ENCODE measurements around the gene CCDC60.

The CCDC60 gene

DNA sequence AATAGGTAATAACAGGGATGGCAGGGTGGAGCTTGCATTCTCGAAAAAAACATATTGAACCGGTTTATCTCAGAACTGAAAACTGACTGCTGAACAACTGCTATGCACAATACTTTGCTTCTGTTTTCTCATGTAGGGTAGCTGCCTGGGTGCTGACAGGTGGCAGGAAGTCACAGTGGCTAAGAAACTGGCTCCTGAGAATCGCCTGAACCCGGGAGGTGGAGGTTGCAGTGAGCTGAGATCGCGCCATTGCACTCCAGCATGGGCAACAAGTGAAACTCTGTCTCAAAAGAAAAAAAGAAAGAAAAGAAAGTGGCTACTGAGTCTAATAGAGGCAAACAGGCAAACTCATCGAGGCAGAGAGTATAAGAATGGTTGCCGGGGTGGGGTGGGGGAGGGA lies 113.1 kb downstream of the CCDC60 start:
- no peak for DNase-seq

DNA sequence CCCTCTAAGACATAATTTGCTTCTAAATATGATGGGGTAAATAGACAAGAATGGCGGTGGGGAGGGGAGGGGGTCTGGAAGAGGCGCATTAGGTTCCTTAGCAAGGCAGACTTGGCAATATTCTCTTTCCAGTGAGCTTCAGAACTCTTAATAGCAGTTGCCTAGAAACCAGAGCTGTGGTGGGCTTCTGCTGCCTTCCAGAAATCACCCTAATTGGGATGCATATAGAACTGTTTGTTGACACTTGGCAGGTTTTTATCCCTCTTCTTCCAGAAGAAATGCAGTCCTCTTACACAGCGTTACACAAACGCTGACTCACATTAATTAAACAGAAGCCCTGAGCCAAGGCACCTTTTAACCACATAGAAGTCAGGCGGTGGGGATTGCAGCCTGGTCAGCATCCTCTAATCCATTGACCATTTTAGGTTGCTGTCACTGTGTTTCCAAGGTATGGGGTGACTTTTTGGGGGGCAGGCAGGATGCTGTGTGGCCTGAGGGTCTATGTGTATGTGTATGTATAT lies 114.1 kb downstream of the CCDC60 start:
- DNase-seq, result no peak

DNA sequence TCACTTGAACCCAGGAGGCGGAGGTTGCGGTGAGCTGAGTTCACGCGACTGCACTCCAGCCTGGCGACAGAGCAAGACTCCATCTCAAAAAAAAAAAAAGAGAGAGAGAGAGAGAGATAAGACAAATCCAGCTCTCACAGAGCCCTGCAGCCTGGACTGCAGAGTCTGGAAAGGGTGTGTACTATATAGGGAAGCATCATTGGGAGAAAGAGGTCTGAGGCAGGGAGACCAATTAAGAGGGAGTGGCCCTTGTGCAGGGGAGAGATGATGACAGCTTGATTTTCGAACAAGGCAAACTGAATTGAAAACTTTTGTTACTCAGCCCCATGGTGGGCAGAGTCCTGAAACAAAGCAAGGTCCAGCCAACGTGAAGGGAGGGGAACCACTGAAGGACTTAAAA lies 116.2 kb downstream of the CCDC60 start:
- DNase-seq, result no peak

DNA sequence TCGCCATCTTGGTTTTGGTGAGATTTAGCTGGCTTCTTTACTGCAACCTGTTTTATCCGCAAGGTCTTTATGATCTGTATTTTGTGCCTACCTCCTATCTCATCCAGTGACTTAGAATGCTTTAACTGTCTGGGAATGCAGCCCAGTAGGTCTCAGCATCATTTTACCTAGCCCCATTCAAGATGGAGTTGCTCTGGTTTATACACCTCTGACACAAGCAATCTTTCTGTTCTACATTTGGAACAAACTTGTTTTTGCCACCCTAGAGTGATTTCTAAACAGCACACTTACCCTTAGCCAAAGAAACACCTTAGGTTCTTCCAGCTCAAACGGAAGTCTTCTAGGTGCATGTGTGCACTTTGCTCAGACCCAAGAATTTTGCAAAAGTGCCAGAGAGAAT lies 122.3 kb downstream of the CCDC60 start:
- no peak for DNase-seq

DNA sequence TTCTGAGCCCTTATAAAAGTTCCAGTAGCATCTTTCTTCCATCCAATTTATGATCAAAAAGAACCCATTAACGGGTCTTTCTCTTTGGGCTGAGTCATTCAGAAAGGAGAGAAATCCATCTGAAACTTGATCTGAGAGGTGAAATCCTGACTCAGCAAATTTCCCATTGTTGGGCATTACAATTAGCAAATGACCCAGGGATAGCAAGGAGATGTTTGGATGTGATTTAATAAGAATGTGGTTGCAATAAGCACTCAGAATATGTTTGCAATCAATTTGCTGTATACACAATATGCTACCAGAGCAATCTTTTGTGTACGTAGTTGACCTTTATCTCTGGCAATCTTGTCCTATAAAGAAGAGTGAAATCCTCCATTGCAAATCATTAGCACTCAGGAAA lies 122.7 kb downstream of the CCDC60 start:
- DNase-seq, result no peak

DNA sequence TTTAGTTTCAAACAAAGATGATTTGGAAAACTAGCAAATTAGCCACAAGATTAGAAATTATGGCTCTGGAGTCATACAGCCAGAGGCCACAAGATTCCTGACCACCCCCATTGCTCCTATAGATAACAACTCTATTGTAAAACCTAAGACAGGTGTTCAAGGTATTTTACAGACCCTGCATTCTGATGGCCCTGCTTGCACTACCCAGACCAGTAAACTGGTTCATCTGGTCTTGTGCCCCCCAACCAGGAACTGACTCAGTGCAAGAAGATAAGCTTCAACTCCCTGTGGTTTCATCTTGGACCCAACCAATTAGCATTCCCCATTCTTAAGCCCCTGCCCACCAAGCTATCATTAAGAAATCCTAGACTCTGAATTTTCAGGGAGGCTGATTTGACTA lies 125.0 kb downstream of the CCDC60 start:
- DNase-seq, result no peak

DNA sequence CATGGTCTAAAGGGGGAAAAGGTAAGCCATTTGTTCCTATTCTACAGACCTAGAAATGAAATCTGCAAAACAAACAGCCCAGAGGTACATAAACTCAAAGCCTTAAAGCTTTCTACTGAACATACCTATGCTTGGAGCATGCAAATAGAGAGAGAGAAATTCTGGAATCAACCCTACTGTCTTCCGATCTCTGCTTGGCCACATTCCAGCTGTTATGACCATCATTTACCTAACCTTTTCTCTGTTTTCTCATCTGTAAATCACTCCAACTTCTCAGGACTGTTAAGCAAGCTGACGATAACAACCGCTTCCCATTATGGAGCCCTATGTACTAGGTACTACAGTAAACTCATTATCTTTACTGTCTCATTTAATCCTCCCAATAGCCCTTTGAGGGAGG lies 126.3 kb downstream of the CCDC60 start:
- no peak for DNase-seq

DNA sequence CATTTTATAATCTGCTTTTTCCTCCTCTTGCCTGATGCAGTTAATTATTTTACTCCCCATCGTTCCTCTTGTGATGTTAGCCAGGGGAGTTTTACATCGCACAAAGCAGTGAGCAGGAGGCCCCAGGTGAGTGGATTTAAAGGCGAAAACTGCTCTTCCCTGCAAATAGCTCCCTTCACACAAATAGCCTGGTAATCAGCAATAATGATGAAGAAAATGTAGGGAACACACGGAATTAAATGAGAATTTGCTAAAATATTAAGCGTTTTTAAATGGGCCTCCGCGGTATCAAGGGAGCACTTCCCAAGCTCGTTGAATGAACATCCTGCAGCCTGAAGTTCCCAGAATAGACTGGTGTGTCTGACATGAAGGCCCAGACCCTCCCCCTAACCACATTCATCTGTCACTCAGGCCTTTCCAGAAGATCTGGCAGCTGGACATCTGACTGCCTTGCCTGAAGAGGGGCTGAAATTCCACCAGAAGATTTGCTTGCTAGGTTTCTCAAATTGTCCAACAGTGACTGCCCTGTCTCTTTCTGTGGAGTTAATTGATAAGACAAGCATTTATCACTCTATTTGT lies 127.2 kb downstream of the CCDC60 start:
- DNase-seq, result no peak

DNA sequence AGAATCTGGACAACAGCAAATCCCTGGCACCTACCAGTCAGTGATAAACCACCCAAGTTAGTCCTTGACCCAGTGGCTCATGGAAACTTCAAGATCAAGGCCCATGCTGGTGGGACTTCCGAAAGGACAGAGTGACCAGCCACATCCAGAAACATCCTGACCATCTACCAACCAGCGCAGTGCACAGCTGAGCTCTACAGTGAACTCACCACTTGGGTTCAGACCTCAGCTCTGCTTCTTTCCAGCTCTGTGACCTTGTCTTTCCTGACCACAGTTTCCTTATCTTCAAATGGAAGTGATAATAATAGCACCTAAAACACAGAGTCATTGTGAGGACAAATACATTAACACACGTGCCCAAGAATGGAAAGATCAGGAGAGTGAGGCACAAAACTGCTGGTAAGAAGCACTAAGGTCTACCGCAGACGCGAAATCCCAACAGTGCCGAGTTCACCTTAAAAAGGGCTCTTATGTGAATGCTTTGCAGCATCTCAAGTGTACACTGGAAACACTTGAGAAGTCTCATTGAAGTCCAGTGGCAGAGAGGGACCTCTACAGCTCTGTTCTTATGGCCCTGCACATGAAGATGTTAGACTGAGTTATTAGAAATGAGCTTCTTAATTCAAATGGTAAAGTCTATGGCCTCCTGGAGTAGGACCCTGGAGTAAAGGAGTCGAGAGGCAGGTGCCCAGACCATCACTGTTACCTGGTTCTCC lies 128.8 kb downstream of the CCDC60 start:
- DNase-seq, result no peak

DNA sequence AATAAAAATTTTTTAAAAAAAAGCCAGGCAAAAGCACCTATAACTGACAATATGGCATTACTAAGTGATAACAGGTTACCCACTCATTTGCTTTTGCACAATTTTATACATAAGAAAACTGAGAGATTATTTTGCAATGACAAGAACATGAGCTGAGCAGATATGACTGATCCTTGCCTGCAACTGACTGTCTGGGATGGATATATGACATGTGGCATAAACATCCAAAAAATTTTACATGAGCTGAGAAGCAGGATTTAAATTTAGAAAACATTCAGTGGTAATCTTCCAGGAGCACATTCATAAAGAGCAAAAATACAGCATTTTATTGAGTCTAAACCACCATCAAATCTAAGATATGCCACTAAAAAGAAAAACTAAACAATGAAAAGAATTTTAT lies 133.8 kb downstream of the CCDC60 start:
- DNase-seq, result no peak

DNA sequence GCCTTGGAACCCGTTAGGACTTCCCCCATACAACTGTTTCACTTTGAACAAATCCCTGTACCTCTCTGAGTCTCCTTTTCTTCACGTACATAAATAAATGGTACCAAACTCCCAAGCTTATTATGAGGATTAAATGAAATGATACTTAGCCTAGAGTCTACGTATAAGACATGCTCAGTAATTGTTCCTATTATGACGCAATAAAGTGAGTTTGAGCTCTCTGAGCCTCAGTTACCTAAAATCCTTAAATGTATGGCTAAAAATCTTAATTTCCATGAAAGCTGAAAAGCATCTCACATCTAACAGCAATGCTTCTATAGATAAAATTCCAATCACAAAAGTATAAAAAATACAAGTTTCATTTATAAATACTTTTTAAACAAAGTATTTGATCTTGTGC lies 141.1 kb downstream of the CCDC60 start:
- no peak for DNase-seq

DNA sequence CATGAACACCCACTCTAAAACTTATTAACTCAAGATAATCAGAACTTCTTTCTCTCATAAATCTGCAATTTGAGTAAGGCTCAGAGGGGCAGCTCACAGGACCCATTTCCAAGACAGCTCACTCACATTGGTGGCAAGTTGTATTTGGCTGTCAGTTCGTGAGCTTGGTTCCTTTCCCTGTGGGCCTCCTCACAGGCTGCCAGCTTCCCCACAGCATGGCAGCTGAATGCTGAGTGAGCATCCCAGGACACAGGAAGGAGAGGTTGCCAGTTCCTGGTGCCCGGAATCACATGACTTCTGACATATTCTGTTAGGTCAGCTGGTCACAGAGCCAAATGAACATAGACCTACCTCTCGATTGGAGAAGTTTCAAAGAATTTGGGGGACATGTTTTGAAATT lies 142.4 kb downstream of the CCDC60 start:
- DNase-seq, result no peak

DNA sequence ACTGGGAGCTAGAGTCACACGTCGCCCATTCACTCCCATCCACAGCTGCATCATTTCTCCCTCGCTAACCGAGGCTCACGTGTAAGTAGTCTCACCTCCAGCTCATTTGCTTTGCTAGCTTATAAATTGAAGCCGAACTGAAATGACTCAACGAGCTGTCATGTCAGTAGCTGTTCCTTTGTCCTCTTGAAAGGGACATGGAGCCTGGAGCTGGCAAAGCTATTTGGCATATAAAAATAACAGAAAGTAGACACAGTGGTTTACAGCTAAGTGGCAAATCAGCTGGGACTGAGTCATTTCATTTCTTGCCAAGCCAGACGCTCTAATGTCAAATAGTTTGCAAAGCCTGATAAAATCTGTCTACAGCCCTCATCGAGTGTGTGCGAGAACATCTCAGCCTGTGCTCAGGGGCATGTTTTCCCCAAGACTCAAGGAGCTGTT lies 144.6 kb downstream of the CCDC60 start:
- no peak for DNase-seq

DNA sequence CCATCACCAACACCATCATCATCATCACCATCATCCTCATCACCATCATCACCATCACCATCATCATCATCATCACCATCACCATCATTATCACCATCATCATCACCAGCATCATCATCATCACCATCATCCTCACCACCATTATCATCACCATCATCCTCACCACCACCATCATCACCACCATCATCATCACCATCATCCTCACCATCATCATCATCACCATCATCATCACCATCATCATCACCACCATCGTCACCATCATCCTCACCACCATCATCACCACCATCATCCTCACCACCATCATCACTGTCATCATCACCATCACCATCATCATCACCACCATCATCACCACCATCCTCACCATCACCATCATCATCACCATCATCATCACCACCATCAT lies 146.0 kb downstream of the CCDC60 start:
- DNase-seq, result no peak

DNA sequence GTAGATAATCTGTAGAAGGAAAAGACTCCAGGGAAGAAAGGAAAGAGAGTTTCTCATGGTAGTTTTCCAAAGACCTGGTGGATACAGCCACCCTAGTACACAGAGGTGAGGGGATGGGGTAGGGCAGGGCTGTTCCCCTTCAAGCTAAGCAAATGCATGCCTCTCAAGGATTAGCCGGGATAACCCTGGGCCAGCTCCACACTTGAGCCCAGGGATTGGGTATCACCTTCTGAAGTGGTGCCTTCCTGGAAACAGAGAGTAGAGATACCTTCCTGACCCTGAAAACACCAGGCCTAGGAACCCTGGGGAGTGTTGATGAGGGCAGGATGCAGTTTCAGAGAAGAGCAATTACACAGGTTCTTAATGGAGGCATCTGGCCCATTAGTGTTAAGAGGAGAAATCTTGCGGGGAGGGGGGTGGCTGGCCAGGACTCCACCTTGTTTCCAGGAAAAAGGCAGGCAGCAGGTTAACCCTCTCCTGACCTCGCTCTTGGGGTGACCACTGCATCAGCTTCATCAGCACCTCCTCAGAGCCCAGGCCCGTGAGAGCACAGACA lies 152.1 kb downstream of the CCDC60 start:
- DNase-seq, result no peak

DNA sequence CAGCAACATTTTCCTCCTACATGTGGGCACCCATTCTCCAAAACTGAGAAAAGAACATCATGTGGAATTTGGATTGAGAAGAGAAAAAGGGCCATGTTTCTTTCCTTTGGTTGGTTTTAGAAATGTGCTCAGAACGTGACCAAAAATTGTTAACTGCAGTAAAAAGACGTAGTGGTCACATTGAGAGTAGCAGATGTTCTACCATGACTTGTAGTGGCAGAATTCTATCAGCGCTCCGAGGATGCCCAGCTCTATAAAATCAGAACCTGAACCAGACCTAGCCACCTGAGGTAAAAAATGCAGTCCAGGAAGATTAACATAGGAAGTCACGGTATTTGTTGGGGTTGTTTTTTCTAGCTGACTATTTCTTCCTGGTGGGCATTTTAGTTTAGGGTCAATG lies 157.3 kb downstream of the CCDC60 start:
- no peak for DNase-seq

DNA sequence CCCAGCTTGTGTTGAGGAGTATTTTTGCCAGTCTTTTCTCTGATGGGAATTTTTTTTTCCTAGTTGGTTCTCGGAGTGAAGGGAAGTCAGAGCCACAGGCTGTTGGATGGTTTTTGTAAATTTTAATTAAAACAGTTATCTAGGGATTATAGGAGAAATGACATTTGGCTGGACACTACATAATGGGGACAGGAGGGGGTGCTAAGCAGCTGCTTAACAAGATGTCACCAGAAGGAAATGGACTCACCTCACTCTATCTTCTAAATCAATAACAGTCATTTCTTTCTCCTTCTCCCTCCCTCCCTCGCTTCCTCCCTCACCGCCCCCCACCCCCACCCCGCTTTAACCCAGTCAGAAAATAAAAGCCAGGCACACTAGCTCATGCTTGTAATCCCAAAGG lies 165.7 kb downstream of the CCDC60 start:
- no peak for DNase-seq

DNA sequence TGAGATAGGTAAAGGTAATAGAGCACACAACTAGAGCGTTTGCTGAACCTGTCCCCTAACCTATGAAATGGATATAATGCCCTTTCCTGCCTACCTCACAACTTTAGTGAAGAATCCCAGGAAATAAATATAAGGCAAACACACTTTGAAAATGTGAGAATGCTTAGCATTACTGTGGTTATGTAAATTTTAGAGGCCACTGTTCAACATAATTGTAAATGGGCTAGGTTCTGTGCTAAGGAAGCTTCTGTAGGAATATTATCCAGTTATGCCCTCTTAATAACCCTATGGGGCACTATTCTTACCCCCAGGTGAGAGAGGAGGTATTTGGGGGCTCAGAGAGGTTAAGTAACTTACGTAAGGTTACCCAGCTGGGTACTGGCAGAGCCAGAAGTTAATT lies 166.5 kb downstream of the CCDC60 start:
- DNase-seq, result no peak

DNA sequence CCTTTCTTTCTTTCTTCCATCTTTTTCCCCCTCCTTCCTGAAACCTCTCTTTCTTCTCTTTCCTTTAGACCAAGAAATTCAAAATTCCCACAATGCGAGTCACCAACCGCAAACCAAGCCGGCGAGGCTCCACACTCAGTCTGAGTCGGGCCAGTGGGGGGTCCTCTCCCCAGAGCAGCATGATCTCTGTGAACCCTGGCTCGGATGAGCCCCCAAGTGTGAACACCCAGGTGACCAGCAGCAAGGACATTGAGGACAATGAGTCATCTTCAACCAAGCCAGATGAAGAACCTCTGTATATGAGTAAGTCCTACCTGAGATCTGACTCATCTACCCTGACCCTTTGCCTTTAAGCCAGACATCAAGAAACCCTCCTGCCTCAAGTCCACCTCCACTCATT lies 170.5 kb downstream of the CCDC60 start:
- no peak for DNase-seq

DNA sequence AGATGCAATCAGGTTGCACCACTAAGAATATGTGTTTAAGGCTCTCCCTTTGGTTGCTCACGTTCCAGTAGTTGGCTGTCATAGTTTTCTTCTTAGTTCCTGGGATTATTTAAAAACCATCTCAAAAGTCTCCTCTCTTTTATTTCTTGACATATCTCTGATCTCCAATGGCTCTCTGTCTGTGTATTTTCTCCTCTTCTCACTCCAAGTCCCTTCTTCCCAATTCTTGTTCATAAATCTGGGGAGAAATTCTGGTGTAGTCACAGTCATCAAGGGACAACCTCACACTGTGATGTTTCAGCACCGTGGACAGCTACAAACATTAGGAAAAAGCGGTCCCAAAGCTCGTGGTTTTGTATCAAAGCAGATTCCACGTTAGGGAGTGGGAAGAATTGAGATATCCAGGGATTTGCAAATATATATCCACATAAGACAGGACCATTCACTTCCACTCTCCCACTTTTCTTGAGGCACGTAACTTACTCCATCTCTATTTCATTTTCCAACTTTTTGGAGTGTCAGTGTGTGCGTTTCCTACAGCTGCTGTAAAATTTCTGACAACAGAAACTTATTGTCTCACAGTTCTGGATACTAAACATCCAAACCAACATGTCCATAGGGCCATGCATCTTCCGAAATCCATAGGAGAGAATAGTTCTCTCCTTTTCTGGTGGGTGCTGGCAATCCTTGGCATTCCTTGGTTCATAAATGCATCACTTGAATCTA lies 178.4 kb downstream of the CCDC60 start:
- DNase-seq, result no peak

DNA sequence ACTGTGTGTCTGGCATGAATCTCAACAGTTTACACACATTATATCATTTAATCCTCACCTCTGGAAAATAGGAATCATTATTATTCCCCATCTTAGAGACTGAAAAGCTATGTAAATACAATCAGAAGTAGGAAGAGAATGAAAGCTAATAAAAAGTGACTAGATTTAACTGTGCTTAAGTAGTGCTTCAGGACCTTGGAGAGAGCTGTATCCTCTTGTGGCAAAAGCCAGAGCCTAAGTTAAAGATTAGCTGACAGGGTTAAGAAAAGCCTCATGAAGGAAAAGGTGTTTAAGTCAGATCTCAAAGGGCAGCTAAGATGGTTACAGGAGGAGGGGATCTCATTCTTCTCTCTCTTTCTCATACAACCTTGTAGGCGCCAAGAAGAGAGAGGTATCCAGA lies 193.7 kb downstream of the CCDC60 start:
- DNase-seq, result no peak

DNA sequence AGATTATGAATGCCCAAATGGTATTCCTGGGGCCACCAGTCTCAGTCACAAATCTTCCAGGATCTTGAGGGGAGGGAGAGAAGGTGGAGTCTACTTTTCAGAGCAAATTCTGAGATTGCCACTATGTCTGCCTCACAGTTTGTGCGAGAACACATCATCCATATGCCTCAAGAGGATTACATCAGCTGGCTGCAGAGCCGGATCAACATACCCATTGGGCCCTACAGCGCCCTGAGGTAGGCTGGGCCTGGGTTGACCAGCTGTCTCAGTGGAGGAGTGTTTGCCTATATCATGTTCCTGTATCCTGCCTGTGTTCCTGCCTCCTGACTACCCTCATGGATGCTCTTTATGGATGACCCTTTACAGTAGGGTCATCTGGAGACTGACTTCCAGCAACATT lies 205.9 kb downstream of the CCDC60 start:
- DNase-seq, result no peak

DNA sequence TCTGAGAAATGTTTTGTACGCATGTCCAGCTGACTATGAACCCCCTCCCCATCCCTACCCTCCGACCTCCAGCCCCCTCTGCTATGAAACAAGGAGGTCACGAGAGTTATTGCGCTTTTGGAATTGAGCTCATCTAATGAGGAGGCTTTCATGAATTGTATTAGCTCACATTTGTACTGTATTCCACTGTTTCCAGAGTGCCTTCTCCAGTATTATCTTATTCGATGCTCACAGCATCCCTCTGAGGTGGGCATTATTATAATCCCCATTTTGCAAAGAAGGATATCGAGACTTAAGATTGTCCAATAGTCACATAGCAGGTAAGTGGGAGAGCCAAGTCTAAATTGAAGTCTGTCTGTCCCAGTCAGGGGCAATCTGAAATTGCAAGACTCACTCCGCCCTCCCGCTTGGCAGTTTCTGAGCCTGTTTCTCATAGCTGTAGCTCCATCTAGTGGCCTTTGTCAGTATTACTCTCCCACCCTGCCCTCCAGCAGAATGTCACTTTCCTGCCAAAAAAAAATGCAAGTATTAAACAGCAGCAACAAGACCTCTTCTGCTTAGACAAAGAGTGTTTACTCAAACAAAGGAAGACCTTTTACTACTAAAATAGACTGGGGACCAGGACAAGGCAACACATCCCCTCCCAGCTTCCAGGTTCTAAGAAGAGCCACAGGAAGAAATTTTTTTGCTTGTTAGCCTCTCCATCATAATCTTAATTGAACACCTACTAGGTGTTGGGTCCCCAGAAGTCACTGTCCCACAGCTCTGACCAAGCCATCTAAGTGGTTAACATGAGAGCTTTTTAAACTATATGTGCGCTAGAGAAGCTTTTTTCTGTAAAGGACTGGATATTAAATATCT lies 210.5 kb downstream of the CCDC60 start:
- DNase-seq, result peak; percentile 54

All from CD4-positive, alpha-beta T cell treated with Interleukin-17A for 4 hours (primary cell).